ENCODE measurements around the gene KCNH2. TPM values are rescaled to one million over a fixed set of nuclear protein-coding genes. Genes with fewer than 3 reads are reported as not detected.

Gene KCNH2
- total and polyA plus RNA-seq, 4 donors, result 0.18 to 74.6 (median 0.33) TPM; not detected in 1

DNA sequence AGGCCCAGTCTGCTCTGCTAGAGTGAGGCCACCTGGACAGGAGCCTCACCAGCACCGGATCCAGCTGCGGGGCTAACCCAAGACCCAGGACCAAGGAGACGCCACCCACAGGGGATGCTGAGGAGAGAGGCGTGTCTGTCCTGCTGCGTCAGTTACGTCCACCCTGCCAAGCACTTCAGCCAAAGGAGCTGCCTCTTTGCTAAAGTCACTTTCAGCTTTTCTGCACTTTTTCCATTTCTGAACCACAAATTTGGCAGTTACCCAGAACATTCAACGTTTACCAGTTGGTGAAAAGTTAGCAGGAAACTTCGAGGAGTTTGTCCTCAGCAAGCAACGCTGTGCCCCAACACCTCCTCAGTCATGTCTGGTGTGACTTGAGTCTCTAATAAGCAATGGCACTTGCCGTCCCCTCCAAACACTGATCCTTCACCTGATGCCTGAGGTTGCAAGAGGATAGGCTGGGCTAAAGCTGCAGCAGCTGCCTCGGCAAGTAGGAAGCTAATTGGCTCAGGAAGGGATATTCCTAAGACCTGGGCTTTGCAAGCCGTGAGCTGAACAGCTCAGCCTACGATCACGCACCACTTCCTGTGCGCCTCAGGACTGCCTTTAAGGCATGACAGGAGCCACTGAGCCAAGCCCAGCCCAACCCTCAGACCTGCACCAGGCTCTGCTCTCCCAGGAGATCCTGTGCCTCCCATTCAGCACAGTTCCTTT, 40.1 kb downstream of the KCNH2 start:
- Histone ChIP-seq H3K9me3 (ENCODE audit: control insufficient read depth in 4 of 4, low read length in 3 of 4) (no peaks in the 10 kb centered on the region), H3K27me3 (ENCODE audit: control insufficient read depth in 4 of 4, insufficient read depth in 4 of 4, low read length in 3 of 4) (peaks cover 0 to 2% (median 0%) of the 10 kb centered on the region in 4 donors), H3K4me3 (ENCODE audit: low read depth in 1 of 3, low read length in 3 of 3) (no peak overlapping the region), H3K4me1 (ENCODE audit: control insufficient read depth in 4 of 4, insufficient read depth in 4 of 4, low read length in 3 of 4) (no peaks in the 10 kb centered on the region), H3K27ac (ENCODE audit: low read depth in 1 of 2, low read length in 2 of 2) (no peak overlapping the region), H3K9ac (ENCODE audit: low read depth in 1 of 2, low read length in 2 of 2) (no peak overlapping the region), H3K36me3 (ENCODE audit: control insufficient read depth in 4 of 4, insufficient read depth in 3 of 4, low read depth in 1 of 4, low read length in 3 of 4) (no peaks in the 10 kb centered on the region)
- WGBS, result 35% methylated on average over 15 of the region's 15 CpGs
- TF ChIP-seq, protein P1, sequence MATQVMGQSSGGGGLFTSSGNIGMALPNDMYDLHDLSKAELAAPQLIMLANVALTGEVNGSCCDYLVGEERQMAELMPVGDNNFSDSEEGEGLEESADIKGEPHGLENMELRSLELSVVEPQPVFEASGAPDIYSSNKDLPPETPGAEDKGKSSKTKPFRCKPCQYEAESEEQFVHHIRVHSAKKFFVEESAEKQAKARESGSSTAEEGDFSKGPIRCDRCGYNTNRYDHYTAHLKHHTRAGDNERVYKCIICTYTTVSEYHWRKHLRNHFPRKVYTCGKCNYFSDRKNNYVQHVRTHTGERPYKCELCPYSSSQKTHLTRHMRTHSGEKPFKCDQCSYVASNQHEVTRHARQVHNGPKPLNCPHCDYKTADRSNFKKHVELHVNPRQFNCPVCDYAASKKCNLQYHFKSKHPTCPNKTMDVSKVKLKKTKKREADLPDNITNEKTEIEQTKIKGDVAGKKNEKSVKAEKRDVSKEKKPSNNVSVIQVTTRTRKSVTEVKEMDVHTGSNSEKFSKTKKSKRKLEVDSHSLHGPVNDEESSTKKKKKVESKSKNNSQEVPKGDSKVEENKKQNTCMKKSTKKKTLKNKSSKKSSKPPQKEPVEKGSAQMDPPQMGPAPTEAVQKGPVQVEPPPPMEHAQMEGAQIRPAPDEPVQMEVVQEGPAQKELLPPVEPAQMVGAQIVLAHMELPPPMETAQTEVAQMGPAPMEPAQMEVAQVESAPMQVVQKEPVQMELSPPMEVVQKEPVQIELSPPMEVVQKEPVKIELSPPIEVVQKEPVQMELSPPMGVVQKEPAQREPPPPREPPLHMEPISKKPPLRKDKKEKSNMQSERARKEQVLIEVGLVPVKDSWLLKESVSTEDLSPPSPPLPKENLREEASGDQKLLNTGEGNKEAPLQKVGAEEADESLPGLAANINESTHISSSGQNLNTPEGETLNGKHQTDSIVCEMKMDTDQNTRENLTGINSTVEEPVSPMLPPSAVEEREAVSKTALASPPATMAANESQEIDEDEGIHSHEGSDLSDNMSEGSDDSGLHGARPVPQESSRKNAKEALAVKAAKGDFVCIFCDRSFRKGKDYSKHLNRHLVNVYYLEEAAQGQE (IDR thresholded peaks at IDR 0.05), result no peak
- TF ChIP-seq SP1 (IDR thresholded peaks at IDR 0.05), result no peak
- no peak for TF ChIP-seq TAF1 (conservative IDR thresholded peaks at IDR 0.05)
- TF ChIP-seq FOXA1 (IDR thresholded peaks at IDR 0.05), result no peak
- no peak for TF ChIP-seq JUND (IDR thresholded peaks at IDR 0.05)
- TF ChIP-seq, protein P2, sequence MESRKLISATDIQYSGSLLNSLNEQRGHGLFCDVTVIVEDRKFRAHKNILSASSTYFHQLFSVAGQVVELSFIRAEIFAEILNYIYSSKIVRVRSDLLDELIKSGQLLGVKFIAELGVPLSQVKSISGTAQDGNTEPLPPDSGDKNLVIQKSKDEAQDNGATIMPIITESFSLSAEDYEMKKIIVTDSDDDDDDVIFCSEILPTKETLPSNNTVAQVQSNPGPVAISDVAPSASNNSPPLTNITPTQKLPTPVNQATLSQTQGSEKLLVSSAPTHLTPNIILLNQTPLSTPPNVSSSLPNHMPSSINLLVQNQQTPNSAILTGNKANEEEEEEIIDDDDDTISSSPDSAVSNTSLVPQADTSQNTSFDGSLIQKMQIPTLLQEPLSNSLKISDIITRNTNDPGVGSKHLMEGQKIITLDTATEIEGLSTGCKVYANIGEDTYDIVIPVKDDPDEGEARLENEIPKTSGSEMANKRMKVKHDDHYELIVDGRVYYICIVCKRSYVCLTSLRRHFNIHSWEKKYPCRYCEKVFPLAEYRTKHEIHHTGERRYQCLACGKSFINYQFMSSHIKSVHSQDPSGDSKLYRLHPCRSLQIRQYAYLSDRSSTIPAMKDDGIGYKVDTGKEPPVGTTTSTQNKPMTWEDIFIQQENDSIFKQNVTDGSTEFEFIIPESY (IDR thresholded peaks at IDR 0.05), result no peak
- no peak for TF ChIP-seq RAD21 (IDR thresholded peaks at IDR 0.05)
- no peak for DNase-seq (ENCODE audit: low spot score)

DNA sequence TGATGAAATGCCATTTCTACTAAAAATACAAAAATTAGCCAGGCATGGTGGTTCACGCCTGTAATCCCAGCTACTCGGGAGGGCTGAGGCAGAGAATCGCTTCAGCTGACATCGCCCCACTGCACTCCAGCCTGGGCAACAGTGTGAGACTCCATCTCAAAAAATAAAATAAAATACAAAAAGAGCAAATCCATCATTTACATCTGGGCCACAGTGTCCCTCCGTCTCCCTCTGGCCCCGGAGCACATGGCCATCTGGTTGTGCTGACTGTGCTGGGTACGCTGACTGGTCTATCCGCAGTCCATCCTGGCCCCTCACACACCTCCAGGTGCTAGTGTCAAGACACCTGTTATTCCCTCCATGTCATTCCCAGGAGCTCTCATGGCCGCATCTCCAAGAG, 42.1 kb downstream of the KCNH2 start:
- TF ChIP-seq, protein P3, sequence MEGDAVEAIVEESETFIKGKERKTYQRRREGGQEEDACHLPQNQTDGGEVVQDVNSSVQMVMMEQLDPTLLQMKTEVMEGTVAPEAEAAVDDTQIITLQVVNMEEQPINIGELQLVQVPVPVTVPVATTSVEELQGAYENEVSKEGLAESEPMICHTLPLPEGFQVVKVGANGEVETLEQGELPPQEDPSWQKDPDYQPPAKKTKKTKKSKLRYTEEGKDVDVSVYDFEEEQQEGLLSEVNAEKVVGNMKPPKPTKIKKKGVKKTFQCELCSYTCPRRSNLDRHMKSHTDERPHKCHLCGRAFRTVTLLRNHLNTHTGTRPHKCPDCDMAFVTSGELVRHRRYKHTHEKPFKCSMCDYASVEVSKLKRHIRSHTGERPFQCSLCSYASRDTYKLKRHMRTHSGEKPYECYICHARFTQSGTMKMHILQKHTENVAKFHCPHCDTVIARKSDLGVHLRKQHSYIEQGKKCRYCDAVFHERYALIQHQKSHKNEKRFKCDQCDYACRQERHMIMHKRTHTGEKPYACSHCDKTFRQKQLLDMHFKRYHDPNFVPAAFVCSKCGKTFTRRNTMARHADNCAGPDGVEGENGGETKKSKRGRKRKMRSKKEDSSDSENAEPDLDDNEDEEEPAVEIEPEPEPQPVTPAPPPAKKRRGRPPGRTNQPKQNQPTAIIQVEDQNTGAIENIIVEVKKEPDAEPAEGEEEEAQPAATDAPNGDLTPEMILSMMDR (IDR thresholded peaks at IDR 0.05; ENCODE audit: low read depth, low read length, missing input control), result no peak
- TF ChIP-seq HNF4A (conservative IDR thresholded peaks at IDR 0.05) (no peak), EGR1 (IDR thresholded peaks at IDR 0.05; ENCODE audit: low read depth in 2 of 2) (no peak), TAF1 (conservative IDR thresholded peaks at IDR 0.05) (no peak), YY1 (IDR thresholded peaks at IDR 0.05) (no peak), SP1 (IDR thresholded peaks at IDR 0.05) (no peak), NR2F2 (IDR thresholded peaks at IDR 0.05) (no peak), FOXA1 (IDR thresholded peaks at IDR 0.05) (no peak), FOXA2 (IDR thresholded peaks at IDR 0.05) (no peak), RAD21 (IDR thresholded peaks at IDR 0.05) (no peak), JUND (IDR thresholded peaks at IDR 0.05) (no peak), HNF4G (IDR thresholded peaks at IDR 0.05) (no peak), RXRA (IDR thresholded peaks at IDR 0.05) (no peak)
- TF ChIP-seq, protein P4, sequence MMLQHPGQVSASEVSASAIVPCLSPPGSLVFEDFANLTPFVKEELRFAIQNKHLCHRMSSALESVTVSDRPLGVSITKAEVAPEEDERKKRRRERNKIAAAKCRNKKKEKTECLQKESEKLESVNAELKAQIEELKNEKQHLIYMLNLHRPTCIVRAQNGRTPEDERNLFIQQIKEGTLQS (IDR thresholded peaks at IDR 0.05), result no peak
- TF ChIP-seq, protein P2 (IDR thresholded peaks at IDR 0.05), result no peak
- TF ChIP-seq, protein P1 (IDR thresholded peaks at IDR 0.05), result no peak
- TF ChIP-seq, protein P5, sequence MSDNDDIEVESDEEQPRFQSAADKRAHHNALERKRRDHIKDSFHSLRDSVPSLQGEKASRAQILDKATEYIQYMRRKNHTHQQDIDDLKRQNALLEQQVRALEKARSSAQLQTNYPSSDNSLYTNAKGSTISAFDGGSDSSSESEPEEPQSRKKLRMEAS (IDR thresholded peaks at IDR 0.05), result no peak
- H3K4me3 ChIP-seq (ENCODE audit: low read depth in 1 of 3, low read length in 3 of 3), result no peak overlapping the region
- H3K36me3 ChIP-seq (ENCODE audit: control insufficient read depth in 4 of 4, insufficient read depth in 3 of 4, low read depth in 1 of 4, low read length in 3 of 4), result no peaks in the 10 kb centered on the region
- H3K27me3 ChIP-seq (ENCODE audit: control insufficient read depth in 4 of 4, insufficient read depth in 4 of 4, low read length in 3 of 4), result peaks cover 0 to 2% (median 0%) of the 10 kb centered on the region in 4 donors
- H3K27ac ChIP-seq (ENCODE audit: low read depth in 1 of 2, low read length in 2 of 2), result no peak overlapping the region
- H3K9me3 ChIP-seq (ENCODE audit: control insufficient read depth in 4 of 4, low read length in 3 of 4), result no peaks in the 10 kb centered on the region
- H3K9ac ChIP-seq (ENCODE audit: low read depth in 1 of 2, low read length in 2 of 2), result no peak overlapping the region
- H3K4me1 ChIP-seq (ENCODE audit: control insufficient read depth in 4 of 4, insufficient read depth in 4 of 4, low read length in 3 of 4), result no peaks in the 10 kb centered on the region
- no peak for DNase-seq (ENCODE audit: low spot score)
- WGBS, result 90% methylated on average over 9 of the region's 9 CpGs
